ENCODE measurements around the gene HERC4.

Gene HERC4

GRCh38 chr10:68111584-68111983, 36.5 kb upstream of the HERC4 start:
- no peak for TF ChIP-seq CTCF (IDR thresholded peaks at IDR 0.05; ENCODE audit: low read depth, low read length)
- no peak for DNase-seq (ENCODE audit: extremely low read depth, low read depth)

- no peak for TF ChIP-seq CTCF (IDR thresholded peaks at IDR 0.05; ENCODE audit: low read depth, low read length)
- DNase-seq (ENCODE audit: extremely low read depth, low read depth), result no peak
Observed at GRCh38 chr10:68110027-68110426, 34.9 kb upstream of the HERC4 start.

- TF ChIP-seq CTCF (IDR thresholded peaks at IDR 0.05; ENCODE audit: low read depth, low read length), result no peak
- DNase-seq (ENCODE audit: extremely low read depth, low read depth), result no peak
Observed at GRCh38 chr10:68109331-68109730, 34.2 kb upstream of the HERC4 start, which contains the start of gene MYPN. Gene MYPN (plus strand): TSS chr10:68109488. CDS start chr10:68121439, 11,951 bp downstream.

- TF ChIP-seq CTCF (IDR thresholded peaks at IDR 0.05; ENCODE audit: low read depth, low read length), result no peak
- no peak for DNase-seq (ENCODE audit: extremely low read depth, low read depth)
Observed at GRCh38 chr10:68108653-68109052, 33.6 kb upstream of the HERC4 start.

- TF ChIP-seq CTCF (IDR thresholded peaks at IDR 0.05; ENCODE audit: low read depth, low read length), result no peak
- no peak for DNase-seq (ENCODE audit: extremely low read depth, low read depth)
Observed at GRCh38 chr10:68108051-68108450, 33.0 kb upstream of the HERC4 start.

GRCh38 chr10:68107651-68108050, 32.6 kb upstream of the HERC4 start:
- no peak for TF ChIP-seq CTCF (IDR thresholded peaks at IDR 0.05; ENCODE audit: low read depth, low read length)
- DNase-seq (ENCODE audit: extremely low read depth, low read depth), result no peak

GRCh38 chr10:68106656-68107055, 31.6 kb upstream of the HERC4 start:
- no peak for DNase-seq (ENCODE audit: extremely low read depth, low read depth)
- no peak for TF ChIP-seq CTCF (IDR thresholded peaks at IDR 0.05; ENCODE audit: low read depth, low read length)

All from AG09319 (cell line).